OCI-LY1 (cell line): ENCODE data around the gene LSMEM2.

Experiments
- H2AFZ ChIP-seq: fragments of 200-600 bp; sonication (generic), shearing (Covaris generic); 2 replicates; pipeline ENCODE4 v1.6.0; 2014; ENCODE audit warnings: antibody characterized with exemption, mild to moderate bottlenecking, low read length
- H3F3A ChIP-seq: fragments of 200-600 bp; sonication (generic), shearing (Covaris generic); 2 replicates; pipeline ENCODE4 v1.6.0; 2014; ENCODE audit warnings: mild to moderate bottlenecking, antibody characterized with exemption, low read length, moderate library complexity; ENCODE audit not compliant: insufficient read depth
- H3K27ac ChIP-seq: fragments of 200-600 bp; sonication (generic); 2 replicates; pipeline ENCODE4 v1.5.1; 2014; ENCODE audit warnings: low read length, mixed run types, mild to moderate bottlenecking, low read depth; ENCODE audit not compliant: poor library complexity, severe bottlenecking
- H3K27me3 ChIP-seq: fragments of 200-600 bp; sonication (generic); 2 replicates; pipeline ENCODE4 v1.6.0; 2014; ENCODE audit warnings: antibody characterized with exemption, mild to moderate bottlenecking, low read length, moderate library complexity; ENCODE audit not compliant: insufficient read depth
- H3K36me3 ChIP-seq: fragments of 200-600 bp; sonication (generic); 2 replicates; pipeline ENCODE4 v1.6.1; 2014; ENCODE audit warnings: mild to moderate bottlenecking, antibody characterized with exemption, low read length, moderate library complexity, mixed read lengths; ENCODE audit not compliant: insufficient read depth
- H3K4me1 ChIP-seq: fragments of 200-600 bp; sonication (generic); 2 replicates; pipeline ENCODE4 v1.5.1; 2014; ENCODE audit warnings: mild to moderate bottlenecking, low read length, moderate library complexity; ENCODE audit not compliant: insufficient read depth, severe bottlenecking
- H3K4me2 ChIP-seq: fragments of 200-600 bp; sonication (generic), shearing (Covaris generic); 2 replicates; pipeline ENCODE4 v1.6.1; 2014; ENCODE audit warnings: low read length
- H3K4me3 ChIP-seq: fragments of 200-600 bp; sonication (generic); 2 replicates; pipeline ENCODE4 v1.5.1; 2014; ENCODE audit warnings: low read length, low read depth, mild to moderate bottlenecking, mixed read lengths; ENCODE audit not compliant: poor library complexity, severe bottlenecking
- H3K79me2 ChIP-seq: fragments of 200-600 bp; shearing (Covaris generic); 2 replicates; pipeline ENCODE4 v1.6.1; 2016; ENCODE audit warnings: mixed run types, low read length, mixed read lengths; ENCODE audit not compliant: insufficient read depth
- H3K9ac ChIP-seq: fragments of 200-600 bp; sonication (generic), shearing (Covaris generic); 2 replicates; pipeline ENCODE4 v1.6.1; 2014; ENCODE audit warnings: mild to moderate bottlenecking, low read length, mixed read lengths
- H3K9me2 ChIP-seq: fragments of 200-600 bp; sonication (generic), shearing (Covaris generic); 2 replicates; pipeline ENCODE4 v1.6.1; 2014; ENCODE audit warnings: low read depth, mild to moderate bottlenecking, low read length, mixed read lengths
- H3K9me3 ChIP-seq: fragments of 200-600 bp; shearing (Covaris generic); 2 replicates; pipeline ENCODE4 v1.6.1; 2014; ENCODE audit warnings: low read length, mixed read lengths
- H4K20me1 ChIP-seq: fragments of 200-600 bp; sonication (generic), shearing (Covaris generic); 2 replicates; pipeline ENCODE4 v1.6.0; 2016; ENCODE audit warnings: mild to moderate bottlenecking, low read length; ENCODE audit not compliant: insufficient read depth
- CTCF ChIP-seq: fragments of 200-600 bp; sonication (generic), shearing (Covaris generic); IDR thresholded peaks from 2 replicates; pipeline ENCODE4 v1.5.1; 2017; ENCODE audit warnings: mild to moderate bottlenecking, antibody characterized with exemption, low read length, moderate library complexity, mixed read lengths
- EZH2 ChIP-seq: fragments of 200-600 bp; sonication (generic), shearing (Covaris generic); IDR thresholded peaks from 2 replicates; pipeline ENCODE4 v1.8.0; 2017; ENCODE audit warnings: borderline replicate concordance, mixed run types, mild to moderate bottlenecking, antibody characterized with exemption, low read length, moderate library complexity, mixed read lengths

Gene LSMEM2

GRCh38 chr3:50327129-50327528 is 48.2 kb downstream of the LSMEM2 start:
- Histone ChIP-seq H3K36me3 (peaks cover 40% of the 10 kb centered on the region), H4K20me1 (no peaks in the 10 kb centered on the region), H3K9ac (peak overlapping the region; percentile 99), H3K9me2 (no peaks in the 10 kb centered on the region), H3F3A (no peaks in the 10 kb centered on the region), H3K4me1 (peaks cover 29% of the 10 kb centered on the region), H3K4me3 (peak overlapping the region; percentile 91), H3K27ac (no peak overlapping the region), H2AFZ (no peak overlapping the region), H3K79me2 (peaks cover 7% of the 10 kb centered on the region; the same call in 1 of the 2 replicates), H3K9me3 (no peaks in the 10 kb centered on the region), H3K4me2 (peak overlapping the region; percentile 68), H3K27me3 (no peaks in the 10 kb centered on the region)
- TF ChIP-seq CTCF (no peak), EZH2 (no peak)

- H3K36me3 ChIP-seq = peaks cover 44% of the 10 kb centered on the region
- no peaks in the 10 kb centered on the region for H4K20me1 ChIP-seq
- no peak within 1 kb of the TSS for H2AFZ ChIP-seq
- H3K27me3 ChIP-seq = no peaks in the 10 kb centered on the region
- no peaks in the 10 kb centered on the region for H3K9me2 ChIP-seq
- peak within 1 kb of the TSS; percentile 68 for H3K4me2 ChIP-seq
- TF ChIP-seq CTCF (no peak), EZH2 (no peak)
- no peaks in the 10 kb centered on the region for H3K9me3 ChIP-seq
- H3K9ac ChIP-seq = peak within 1 kb of the TSS; percentile 99
- H3K27ac ChIP-seq = peak within 1 kb of the TSS; percentile 42
- peaks cover 20% of the 10 kb centered on the region for H3K4me1 ChIP-seq
- H3K4me3 ChIP-seq = peak within 1 kb of the TSS; percentile 91
- H3F3A ChIP-seq = no peaks in the 10 kb centered on the region
- H3K79me2 ChIP-seq = peaks cover 7% of the 10 kb centered on the region; the same call in 1 of the 2 replicates
Observed at GRCh38 chr3:50327943-50328691, 49.2 kb downstream of the LSMEM2 start, which contains the start of gene TUSC2. TUSC2 (minus strand) TSS chr3:50328223; CDS start chr3:50328099, 124 bp downstream.

GRCh38 chr3:50330330-50330729 is 51.4 kb downstream of the LSMEM2 start:
- H3K9ac ChIP-seq = no peak overlapping the region
- no peak overlapping the region for H3K4me3 ChIP-seq
- H3K9me2 ChIP-seq = no peaks in the 10 kb centered on the region
- peaks cover 53% of the 10 kb centered on the region for H3K36me3 ChIP-seq
- no peak overlapping the region for H3K4me2 ChIP-seq
- TF ChIP-seq EZH2 (no peak), CTCF (no peak)
- H4K20me1 ChIP-seq = no peaks in the 10 kb centered on the region
- H3K79me2 ChIP-seq = peaks cover 24% of the 10 kb centered on the region
- H3K9me3 ChIP-seq = no peaks in the 10 kb centered on the region
- H3K27ac ChIP-seq = no peak overlapping the region
- no peaks in the 10 kb centered on the region for H3F3A ChIP-seq
- H2AFZ ChIP-seq = no peak overlapping the region
- no peaks in the 10 kb centered on the region for H3K27me3 ChIP-seq
- H3K4me1 ChIP-seq = peaks cover 38% of the 10 kb centered on the region
